ENCODE measurements around the gene HNRNPK. TPM values are rescaled to one million over a fixed set of nuclear protein-coding genes. Genes with fewer than 3 reads are reported as not detected.

The HNRNPK gene
- total and polyA plus RNA-seq, 2 of the 4 experiments (the other 2 are of a cell fraction): 422 to 458 TPM

DNA sequence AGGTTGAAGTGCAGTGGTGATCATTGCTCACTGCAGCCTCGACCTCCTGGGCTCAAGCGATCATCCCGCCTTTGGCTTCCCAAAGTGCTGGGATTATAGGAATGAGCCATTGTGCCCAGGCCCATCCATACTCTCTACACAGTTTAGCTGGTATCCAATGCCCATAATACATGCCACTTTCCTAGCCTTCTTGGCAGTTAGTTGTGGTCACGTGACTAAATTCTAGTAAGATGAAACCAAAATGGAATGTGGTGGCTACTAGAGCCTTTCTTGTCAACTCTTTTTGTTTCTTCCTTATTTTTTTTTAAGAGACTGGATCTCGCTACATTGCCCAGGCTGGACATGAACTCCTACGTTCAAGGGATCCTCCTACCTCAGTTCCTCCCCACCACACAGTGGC, 43.5 kb downstream of the HNRNPK start:
- Histone ChIP-seq H2BK20ac (ENCODE audit: low read depth, low read length) (no peak overlapping the region), H2BK120ac (ENCODE audit: low read depth, low read length) (0 out of 2 replicates have a peak overlapping the region, but pooled peaks have one; percentile 18), H3K4ac (ENCODE audit: low read depth, low read length) (no peak overlapping the region), H3K18ac (ENCODE audit: low read depth, low read length) (no peak overlapping the region), H4K8ac (ENCODE audit: low read depth in 2 of 2, low read length in 2 of 2) (no peak overlapping the region), H3K9me1 (ENCODE audit: insufficient read depth, low read length) (peaks cover 2% of the 10 kb centered on the region; the same call in 1 of the 2 replicates), H3K27ac (ENCODE audit: insufficient read depth, low read length) (no peak overlapping the region), H2AFZ (replicated peaks; ENCODE audit: low read length, poor library complexity) (no peak overlapping the region), H3K79me1 (ENCODE audit: low read depth in 1 of 2, low read length in 2 of 2) (no peaks in the 10 kb centered on the region), H2BK5ac (ENCODE audit: low read depth, low read length, poor library complexity, severe bottlenecking) (no peak overlapping the region), H3K56ac (ENCODE audit: extremely low read depth, insufficient read depth, low read length) (no peak overlapping the region), H4K5ac (ENCODE audit: low read depth, low read length) (no peak overlapping the region), H3K14ac (replicated peaks; ENCODE audit: low read depth, low read length) (0 out of 2 replicates have a peak overlapping the region, but pooled peaks have one; percentile 44), H2AK9ac (replicated peaks; ENCODE audit: low read depth, low read length, poor library complexity) (no peak overlapping the region), H3K27me3 (ENCODE audit: control insufficient read depth, insufficient read depth, low read length) (no peaks in the 10 kb centered on the region), H3K4me3 (ENCODE audit: insufficient read depth, low read depth, low read length) (no peak overlapping the region), H3K23ac (ENCODE audit: low read depth, low read length) (no peak overlapping the region), H3K9me3 (ENCODE audit: control insufficient read depth, insufficient read depth, low read length) (no peaks in the 10 kb centered on the region), H3K4me2 (ENCODE audit: low read depth, low read length) (no peak overlapping the region), H4K20me1 (ENCODE audit: insufficient read depth, low read length) (no peaks in the 10 kb centered on the region), H3K9ac (ENCODE audit: low read depth, low read length) (no peak overlapping the region), H3K36me3 (ENCODE audit: control insufficient read depth, insufficient read depth, low read length) (no peaks in the 10 kb centered on the region), H4K91ac (ENCODE audit: insufficient read depth, low read depth, low read length) (no peak overlapping the region), H3K4me1 (ENCODE audit: control insufficient read depth, insufficient read depth, low read length) (peaks cover 5% of the 10 kb centered on the region), H2AK5ac (ENCODE audit: low read depth, low read length) (0 out of 2 replicates have a peak overlapping the region, but pooled peaks have one; percentile 21), H2BK15ac (ENCODE audit: low read depth, low read length) (no peak overlapping the region)
- BruUV-seq (replicated peaks): no TSS peak
- intact Hi-C loops (cut with micrococcal nuclease) (loop anchor here (10.0 kb wide), 1 partner anchor 1678 kb away; no protein-coding TSS in a partner anchor), in situ Hi-C loops (cut with MboI; ENCODE audit: low sequenced_read_pairs) (loop anchor here (5.0 kb wide), 2 partner anchors 326 to 381 kb away; no protein-coding TSS in a partner anchor), dilution Hi-C loops (cut with HindIII; ENCODE audit: low sequenced_read_pairs, unreplicated experiment) (no loop called here)
- DNase-seq (no peak), ATAC-seq (ENCODE audit: low read depth) (no peak)
- CTCF ChIA-PET: interaction anchor here (0.6 to 3.9 kb wide), 3 partner anchors 320 to 1749 kb away, joined by 4 to 25 read pairs (median 8); no protein-coding TSS in a partner anchor
- POLR2A ChIA-PET (ENCODE audit: unreplicated experiment): no interaction called here
- TF ChIP-seq, protein P1, sequence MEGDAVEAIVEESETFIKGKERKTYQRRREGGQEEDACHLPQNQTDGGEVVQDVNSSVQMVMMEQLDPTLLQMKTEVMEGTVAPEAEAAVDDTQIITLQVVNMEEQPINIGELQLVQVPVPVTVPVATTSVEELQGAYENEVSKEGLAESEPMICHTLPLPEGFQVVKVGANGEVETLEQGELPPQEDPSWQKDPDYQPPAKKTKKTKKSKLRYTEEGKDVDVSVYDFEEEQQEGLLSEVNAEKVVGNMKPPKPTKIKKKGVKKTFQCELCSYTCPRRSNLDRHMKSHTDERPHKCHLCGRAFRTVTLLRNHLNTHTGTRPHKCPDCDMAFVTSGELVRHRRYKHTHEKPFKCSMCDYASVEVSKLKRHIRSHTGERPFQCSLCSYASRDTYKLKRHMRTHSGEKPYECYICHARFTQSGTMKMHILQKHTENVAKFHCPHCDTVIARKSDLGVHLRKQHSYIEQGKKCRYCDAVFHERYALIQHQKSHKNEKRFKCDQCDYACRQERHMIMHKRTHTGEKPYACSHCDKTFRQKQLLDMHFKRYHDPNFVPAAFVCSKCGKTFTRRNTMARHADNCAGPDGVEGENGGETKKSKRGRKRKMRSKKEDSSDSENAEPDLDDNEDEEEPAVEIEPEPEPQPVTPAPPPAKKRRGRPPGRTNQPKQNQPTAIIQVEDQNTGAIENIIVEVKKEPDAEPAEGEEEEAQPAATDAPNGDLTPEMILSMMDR (conservative IDR thresholded peaks at IDR 0.05; ENCODE audit: low read depth, low read length): no peak
- TF ChIP-seq CHD1 (IDR thresholded peaks at IDR 0.05; ENCODE audit: low read depth, low read length): no peak
- no peak for TF ChIP-seq MAZ (IDR thresholded peaks at IDR 0.05; ENCODE audit: borderline replicate concordance, low read depth, low read length)
- no peak for TF ChIP-seq SMC3 (IDR thresholded peaks at IDR 0.05; ENCODE audit: low read depth, low read length)
- TF ChIP-seq FOS (IDR thresholded peaks at IDR 0.05; ENCODE audit: low read depth, low read length): no peak
- TF ChIP-seq CEBPB (IDR thresholded peaks at IDR 0.05; ENCODE audit: low read depth, low read length): no peak
- TF ChIP-seq RCOR1 (IDR thresholded peaks at IDR 0.05; ENCODE audit: insufficient replicate concordance, low read length): no peak
- no peak for TF ChIP-seq RFX5 (IDR thresholded peaks at IDR 0.05; ENCODE audit: low read depth, low read length)
- no peak for TF ChIP-seq NFE2L2 (IDR thresholded peaks at IDR 0.05; ENCODE audit: low read depth, low read length)
- TF ChIP-seq MXI1 (IDR thresholded peaks at IDR 0.05; ENCODE audit: borderline replicate concordance, low read depth, low read length): no peak
- TF ChIP-seq, protein P2, sequence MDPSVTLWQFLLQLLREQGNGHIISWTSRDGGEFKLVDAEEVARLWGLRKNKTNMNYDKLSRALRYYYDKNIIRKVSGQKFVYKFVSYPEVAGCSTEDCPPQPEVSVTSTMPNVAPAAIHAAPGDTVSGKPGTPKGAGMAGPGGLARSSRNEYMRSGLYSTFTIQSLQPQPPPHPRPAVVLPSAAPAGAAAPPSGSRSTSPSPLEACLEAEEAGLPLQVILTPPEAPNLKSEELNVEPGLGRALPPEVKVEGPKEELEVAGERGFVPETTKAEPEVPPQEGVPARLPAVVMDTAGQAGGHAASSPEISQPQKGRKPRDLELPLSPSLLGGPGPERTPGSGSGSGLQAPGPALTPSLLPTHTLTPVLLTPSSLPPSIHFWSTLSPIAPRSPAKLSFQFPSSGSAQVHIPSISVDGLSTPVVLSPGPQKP (IDR thresholded peaks at IDR 0.05; ENCODE audit: borderline replicate concordance, low read depth, low read length): no peak
- TF ChIP-seq, protein P3, sequence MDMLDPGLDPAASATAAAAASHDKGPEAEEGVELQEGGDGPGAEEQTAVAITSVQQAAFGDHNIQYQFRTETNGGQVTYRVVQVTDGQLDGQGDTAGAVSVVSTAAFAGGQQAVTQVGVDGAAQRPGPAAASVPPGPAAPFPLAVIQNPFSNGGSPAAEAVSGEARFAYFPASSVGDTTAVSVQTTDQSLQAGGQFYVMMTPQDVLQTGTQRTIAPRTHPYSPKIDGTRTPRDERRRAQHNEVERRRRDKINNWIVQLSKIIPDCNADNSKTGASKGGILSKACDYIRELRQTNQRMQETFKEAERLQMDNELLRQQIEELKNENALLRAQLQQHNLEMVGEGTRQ (IDR thresholded peaks at IDR 0.05; ENCODE audit: low read depth, low read length): no peak; the same call in 1 of the 2 replicates
- TF ChIP-seq BHLHE40 (IDR thresholded peaks at IDR 0.05; ENCODE audit: low read depth, low read length): no peak
- TF ChIP-seq MAFK (IDR thresholded peaks at IDR 0.05; ENCODE audit: low read depth, low read length): no peak
- TF ChIP-seq RAD21 (IDR thresholded peaks at IDR 0.05; ENCODE audit: low read length): no peak
- TF ChIP-seq POLR2A (IDR thresholded peaks at IDR 0.05; ENCODE audit: low read depth, low read length): no peak
- no CpG with 5 or more reads among the region's 6 CpGs for WGBS, 2 experiments (ENCODE audit: extremely low coverage in 2 of 2, insufficient read length in 1 of 2)

All from IMR-90 (cell line).